ENCODE data around the gene KBTBD7.
A peak's percentile ranks its signal among the peaks of the same experiment; 100 is the strongest.
"Not testable (repeated sequence)": the region's sequence is repeated elsewhere in the genome, so short reads cannot be mapped to it uniquely, and the experiment has no call there.

Gene KBTBD7

DNA sequence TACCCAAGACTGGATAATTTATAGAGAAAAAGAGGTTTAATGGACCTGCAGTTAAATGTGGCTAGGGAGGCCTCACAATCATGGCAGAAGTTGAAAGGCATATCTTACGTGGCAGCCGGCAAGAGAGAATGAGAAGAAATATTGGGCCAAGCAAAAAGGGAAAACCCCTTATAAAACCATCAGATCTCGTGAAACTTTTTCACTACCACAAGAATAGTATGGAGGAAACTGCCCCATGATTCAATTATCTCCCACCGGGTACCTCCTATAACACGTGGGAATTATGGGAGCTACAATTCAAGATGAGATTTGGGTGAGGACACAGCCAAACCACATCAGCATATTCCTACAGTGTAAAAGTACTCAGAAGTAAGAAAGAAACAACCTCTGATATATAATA lies 4.7 kb upstream of the KBTBD7 start:
- no peak for DNase-seq (ENCODE audit: insufficient read length, low spot score)
- FAIRE-seq, result peak; percentile 71

DNA sequence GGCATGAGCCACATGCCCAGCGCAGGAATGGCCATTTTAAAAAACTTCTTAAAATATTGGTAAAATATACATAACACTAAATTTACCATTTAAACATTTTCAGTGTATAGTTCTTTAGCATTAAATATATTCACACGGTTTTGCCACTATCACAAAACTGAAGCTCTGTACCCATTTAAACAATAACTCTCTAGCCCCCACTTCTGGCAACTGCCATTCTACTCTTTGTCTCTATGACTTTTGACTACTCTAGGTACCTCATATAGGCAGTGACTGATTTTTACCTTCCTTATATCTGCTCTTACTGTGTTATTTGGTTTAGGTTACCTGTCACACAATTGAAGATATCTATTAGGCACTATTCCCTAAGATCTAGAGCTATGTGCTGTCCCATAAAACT lies 2.3 kb upstream of the KBTBD7 start:
- no peak for FAIRE-seq
- no peak for DNase-seq (ENCODE audit: insufficient read length, low spot score)

DNA sequence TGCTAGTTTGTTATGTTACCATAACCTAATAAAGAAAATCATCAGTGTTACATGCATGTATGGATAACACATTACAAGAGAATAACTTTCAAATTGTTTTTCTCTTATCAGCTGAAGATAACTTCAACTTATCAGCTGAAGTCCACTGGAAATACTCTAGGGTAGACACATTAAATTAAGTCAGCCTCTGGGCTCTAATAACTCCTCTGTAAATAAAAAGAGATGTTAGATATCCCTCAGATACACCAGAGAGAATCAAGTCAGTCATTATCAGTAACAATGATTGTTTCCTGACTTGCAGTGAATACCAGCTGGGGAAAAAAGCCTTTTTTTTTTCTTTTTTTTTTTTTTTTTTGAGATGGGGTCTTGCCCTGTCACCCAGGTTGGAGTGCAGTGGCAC lies 1.6 kb upstream of the KBTBD7 start:
- DNase-seq (ENCODE audit: insufficient read length, low spot score), result no peak
- FAIRE-seq, result no peak

DNA sequence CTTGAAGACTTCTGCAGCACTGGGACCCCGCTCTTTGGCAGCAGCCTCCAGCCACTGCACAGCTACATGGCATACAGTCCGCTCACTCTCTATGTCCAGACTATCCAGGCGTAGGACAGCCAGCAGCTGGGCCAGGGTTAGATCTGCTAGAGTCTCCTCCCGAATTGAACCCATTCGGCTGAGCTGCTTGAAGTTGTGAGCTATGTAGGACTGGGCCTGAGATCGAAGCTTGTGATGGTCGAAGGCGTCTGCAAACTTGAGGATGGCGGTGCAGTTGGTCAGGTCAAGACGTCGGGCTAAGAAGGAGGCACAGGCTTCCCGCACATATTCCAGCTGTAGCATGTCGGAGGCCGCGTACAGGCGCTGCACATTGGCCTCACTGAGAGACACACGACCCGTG lies 900 bp downstream of the KBTBD7 start:
- no peak for FAIRE-seq

DNA sequence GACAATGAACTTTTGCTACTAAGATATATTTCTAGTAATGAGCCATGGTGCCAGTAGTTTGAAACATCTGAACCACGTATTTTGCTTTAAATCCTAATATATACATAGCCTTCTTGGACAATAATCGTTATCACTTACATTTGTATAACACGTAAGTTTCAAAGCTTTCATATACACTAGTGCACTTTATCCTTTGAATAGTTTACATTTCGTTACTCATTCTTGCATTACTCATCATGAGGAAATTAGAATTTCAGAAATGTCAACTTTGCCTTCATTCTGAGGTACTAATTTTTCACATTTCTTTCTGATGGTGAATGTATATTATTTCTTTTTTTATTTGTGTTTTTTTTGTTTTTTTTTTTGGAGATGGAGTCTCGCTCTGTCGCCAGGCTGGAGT lies 5.8 kb downstream of the KBTBD7 start:
- FAIRE-seq (no peak), DNase-seq (ENCODE audit: insufficient read length, low spot score) (no peak)

More for the DNA sequence above, 900 bp downstream of the KBTBD7 start:
- no peak for DNase-seq (ENCODE audit: insufficient read length, low spot score)

- DNase-seq (ENCODE audit: insufficient read length, low spot score) (no peak), FAIRE-seq (no peak)
Observed at GRCh38 chr13:41186481-41186880, 7.9 kb downstream of the KBTBD7 start.

- no peak for DNase-seq (ENCODE audit: insufficient read length, low spot score)
Observed at GRCh38 chr13:41182231-41182630, 12.1 kb downstream of the KBTBD7 start.

GRCh38 chr13:41179593-41180250 lies 14.6 kb downstream of the KBTBD7 start:
- DNase-seq (ENCODE audit: insufficient read length, low spot score), result no peak
- FAIRE-seq, result no peak

More at GRCh38 chr13:41182231-41182630, 12.1 kb downstream of the KBTBD7 start:
- FAIRE-seq, result no peak

DNA sequence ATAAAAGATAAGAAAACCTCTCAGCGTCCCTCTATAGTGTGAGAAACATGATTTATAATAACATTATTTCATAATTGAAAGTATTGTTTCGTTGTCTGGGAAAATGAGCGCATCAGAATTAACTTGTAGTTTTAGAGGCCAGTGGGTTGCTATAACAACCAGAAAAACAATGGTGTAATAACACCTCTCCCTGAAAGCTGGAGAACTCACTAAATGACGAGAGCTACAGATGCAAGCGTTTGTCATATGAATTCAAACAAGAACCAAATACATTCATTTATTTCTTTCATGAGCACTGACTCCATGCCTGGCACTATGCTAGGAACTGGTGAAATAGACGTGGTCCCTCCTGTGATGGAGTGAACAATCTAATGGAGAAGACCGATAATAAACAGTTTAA lies 16.3 kb downstream of the KBTBD7 start:
- DNase-seq (ENCODE audit: insufficient read length, low spot score), result no peak

DNA sequence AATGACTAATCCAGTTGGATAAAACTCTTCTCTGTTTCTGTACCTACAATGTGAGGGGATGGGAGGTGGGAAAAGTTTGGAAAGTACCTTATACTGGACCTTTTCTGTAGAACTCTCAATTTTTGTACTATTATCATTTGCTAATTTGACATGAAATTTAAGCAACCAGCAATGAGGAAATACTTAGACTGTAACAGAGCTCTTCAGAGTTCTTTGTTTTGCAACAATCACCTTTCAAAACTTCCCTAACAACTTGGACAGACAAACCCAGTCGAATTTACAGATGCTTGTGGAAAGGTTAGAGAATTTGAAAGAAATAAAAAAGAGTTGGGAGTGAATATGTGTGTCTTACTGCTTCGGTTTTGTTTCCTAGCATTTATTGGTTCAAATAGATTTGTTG lies 16.8 kb downstream of the KBTBD7 start:
- no peak for FAIRE-seq
- no peak for DNase-seq (ENCODE audit: insufficient read length, low spot score)

More for the DNA sequence above, 16.3 kb downstream of the KBTBD7 start:
- peak; percentile 64 for FAIRE-seq

GRCh38 chr13:41175576-41175975 lies 18.8 kb downstream of the KBTBD7 start:
- DNase-seq (ENCODE audit: insufficient read length, low spot score); FAIRE-seq: not testable (repeated sequence)

GRCh38 chr13:41162151-41162550 lies 32.2 kb downstream of the KBTBD7 start:
- DNase-seq (ENCODE audit: insufficient read length, low spot score) (no peak), FAIRE-seq (peak; percentile 40)

DNA sequence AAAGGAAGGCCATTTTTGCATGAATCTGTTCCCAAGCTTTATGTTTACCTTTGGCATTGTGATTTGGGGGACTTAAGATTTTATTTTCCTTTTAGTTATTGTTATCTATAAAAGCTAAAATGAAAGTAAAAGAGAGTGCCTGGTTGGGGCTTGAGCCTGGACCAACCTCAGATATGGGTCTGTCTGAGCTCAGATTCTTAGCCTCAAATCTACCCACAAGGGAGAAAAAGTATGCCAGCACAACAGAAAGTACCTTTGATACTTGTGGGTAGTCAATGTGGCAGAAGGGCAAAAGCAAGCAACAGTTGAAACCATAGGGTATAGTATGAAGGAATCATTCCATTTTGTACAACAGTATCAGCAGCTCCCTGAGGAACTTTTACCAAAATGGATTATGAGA lies 35.2 kb downstream of the KBTBD7 start:
- DNase-seq (ENCODE audit: insufficient read length, low spot score) (no peak), FAIRE-seq (no peak)

DNA sequence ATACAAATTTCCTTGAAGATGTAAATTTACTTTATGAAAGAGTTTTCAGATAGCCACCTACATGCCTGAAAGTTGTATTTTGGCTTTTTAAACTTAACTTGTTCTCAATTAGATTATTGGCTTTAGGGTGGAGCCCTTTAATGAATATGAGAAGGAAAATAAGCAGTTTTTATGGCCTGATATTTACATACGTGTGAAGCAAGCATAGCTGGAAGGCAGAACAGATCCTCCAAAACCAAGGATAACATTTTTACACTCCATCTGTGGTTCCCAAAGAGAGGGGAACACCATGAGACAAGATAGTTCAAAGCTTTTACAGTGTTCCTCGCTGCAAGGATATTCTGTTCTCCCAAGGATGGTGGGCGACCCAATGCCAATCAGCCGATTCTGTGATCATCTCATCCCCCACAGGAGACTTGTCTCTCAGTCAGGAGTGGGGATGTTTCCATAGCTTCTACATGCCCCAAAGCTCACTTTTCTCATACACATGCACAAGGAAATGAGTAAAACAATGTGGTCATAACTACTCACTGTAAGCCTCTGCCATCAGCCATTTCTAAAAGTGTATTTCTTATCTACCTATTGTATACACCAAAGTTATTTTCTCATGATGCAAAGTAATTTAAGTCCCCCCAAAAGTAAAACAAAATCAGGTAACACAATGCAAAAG lies 37.2 kb downstream of the KBTBD7 start:
- no peak for DNase-seq (ENCODE audit: insufficient read length, low spot score)
- no peak for FAIRE-seq

- FAIRE-seq (peak; percentile 35), DNase-seq (ENCODE audit: insufficient read length, low spot score) (no peak)
Observed at GRCh38 chr13:41156620-41157019, 37.7 kb downstream of the KBTBD7 start.

DNA sequence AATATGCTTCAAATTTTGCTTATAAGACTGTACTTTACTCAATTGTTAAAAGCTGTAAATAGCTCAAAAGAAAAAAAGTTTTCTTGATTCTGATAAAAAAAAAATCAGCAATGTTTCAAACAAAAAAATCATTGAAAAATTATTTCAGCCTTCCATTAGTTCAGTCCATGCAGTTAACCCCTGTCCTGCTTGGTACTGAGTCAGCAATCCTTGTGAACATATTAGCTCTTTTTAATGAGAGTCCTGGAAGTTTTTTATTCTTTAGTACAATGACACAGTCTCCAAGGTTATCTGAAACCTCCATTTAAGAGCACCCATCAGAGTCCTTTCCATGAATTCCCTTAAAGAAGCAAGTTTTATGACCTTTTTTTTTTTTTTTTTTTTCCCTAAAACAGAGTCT lies 40.3 kb downstream of the KBTBD7 start:
- DNase-seq (ENCODE audit: insufficient read length, low spot score) (no peak), FAIRE-seq (no peak)

DNA sequence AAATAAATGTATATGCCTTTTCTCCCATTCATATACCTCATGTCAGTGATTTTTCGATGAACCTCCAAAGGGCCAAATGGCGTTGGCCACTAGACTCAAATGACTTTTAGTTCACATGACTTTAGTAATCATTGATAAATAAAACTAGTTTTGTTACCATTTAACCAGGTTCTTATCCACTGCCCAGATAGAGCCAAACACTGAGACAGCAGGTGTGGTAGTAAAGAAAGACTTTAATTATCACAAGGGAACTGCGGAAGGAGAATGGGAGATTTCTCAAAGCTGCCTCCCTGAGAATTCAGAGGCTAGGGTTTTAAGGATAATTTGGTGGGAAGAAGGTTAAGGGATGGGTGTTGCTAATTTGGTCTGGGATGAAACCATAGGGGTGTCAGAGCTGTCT lies 42.4 kb downstream of the KBTBD7 start:
- DNase-seq (ENCODE audit: insufficient read length, low spot score) (no peak), FAIRE-seq (no peak)

GRCh38 chr13:41150058-41150457 lies 44.3 kb downstream of the KBTBD7 start:
- no peak for FAIRE-seq
- no peak for DNase-seq (ENCODE audit: insufficient read length, low spot score)

DNA sequence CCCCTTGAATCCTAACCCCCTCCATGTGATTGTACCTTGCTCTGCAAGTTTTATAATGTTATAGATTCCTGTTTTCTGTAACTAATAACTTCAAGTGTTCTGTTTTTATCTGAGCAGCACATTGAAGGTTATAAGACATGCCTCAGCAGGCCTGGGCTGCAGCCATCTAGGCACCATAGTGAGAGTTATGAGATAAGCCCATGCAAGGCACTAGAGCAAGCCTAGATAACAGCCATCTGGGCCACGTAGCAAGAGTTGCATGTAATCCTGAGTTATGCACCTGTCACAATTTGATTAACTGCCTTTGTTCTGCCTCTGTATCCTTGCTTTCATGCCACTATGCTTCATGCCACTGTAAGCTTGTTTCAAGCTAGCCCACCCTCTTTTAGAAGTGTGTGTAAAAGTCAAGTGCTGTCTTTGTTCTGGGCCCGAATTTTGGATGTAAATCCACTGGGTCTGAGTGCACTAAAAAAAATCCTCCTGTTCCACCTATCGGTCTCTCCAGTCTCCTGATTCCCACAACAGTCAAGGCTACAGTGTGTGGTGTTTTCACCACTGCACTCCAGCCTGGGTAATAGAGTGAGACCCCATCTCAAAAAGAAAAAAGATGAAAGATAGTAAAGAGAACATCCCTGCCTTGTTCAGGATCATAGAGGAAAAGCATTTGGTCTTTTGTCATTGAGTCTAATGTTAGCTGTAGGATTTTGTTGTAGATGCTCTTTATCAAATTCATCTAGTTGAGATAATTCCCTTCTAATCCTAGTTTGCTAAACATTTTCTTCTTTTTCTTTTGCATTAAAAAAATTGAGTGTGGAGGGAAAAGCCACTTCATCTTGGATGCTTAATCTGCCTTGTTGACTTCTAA lies 45.7 kb downstream of the KBTBD7 start:
- no peak for DNase-seq (ENCODE audit: insufficient read length, low spot score)
- peak; percentile 4 for FAIRE-seq

DNA sequence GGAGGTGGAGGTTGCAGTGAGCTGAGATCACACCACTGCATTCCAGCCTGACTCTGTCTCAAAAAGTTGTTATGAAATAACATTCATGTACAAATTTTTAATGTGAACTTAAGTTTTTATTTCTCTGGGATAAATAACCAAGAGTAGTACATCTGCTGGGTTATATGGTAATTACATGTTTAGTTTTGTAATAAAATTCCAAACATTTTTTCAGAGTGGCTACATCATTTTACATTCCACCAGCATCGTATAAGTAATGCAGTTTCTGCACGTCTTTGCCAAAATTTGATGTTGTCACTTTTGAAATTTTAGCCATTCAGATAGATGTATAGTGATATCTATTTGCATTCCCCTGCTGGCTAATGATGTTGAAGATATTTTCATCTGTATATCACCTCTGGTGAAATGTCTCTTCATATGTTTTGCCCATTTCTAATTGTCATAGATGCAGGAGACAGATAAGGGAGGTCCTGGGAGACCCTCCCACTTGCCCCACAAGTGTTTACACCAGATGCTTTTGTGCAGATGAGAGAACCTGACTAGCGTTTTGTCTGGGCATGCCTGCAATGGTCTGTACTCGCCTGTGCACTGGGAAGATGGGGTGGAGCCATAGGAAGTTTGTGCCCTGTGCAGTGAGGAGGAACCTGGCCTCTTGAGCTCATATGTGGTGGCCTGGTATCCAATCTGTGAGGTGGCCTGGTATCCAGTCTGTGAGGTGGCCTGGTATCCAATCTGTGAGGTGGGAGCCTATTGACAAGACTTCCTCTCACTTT lies 49.0 kb downstream of the KBTBD7 start:
- DNase-seq (ENCODE audit: insufficient read length, low spot score), result no peak
- FAIRE-seq, result no peak

GRCh38 chr13:41144576-41144975 lies 49.8 kb downstream of the KBTBD7 start:
- FAIRE-seq (no peak), DNase-seq (ENCODE audit: insufficient read length, low spot score) (no peak)

Data from GM19239 (cell line).